Parathyroid adenoma (tissue), 2 donors: Measurements from ENCODE around the gene HNRNPLL.

ENCODE experiments used
- H2AFZ ChIP-seq: fragments of 300-600 bp; sonication (generic); one replicate; pipeline ENCODE4 v1.7.0; 2017; ENCODE audit warnings: antibody characterized with exemption, mild to moderate bottlenecking
- H3K27ac ChIP-seq: fragments of 300-600 bp; sonication (generic); one replicate; pipeline ENCODE4 v1.7.0; 2017
- H3K27me3 ChIP-seq: fragments of 300-600 bp; sonication (generic); one replicate; pipeline ENCODE4 v1.7.0; 2017; ENCODE audit warnings: low read length; ENCODE audit not compliant: control insufficient read depth, insufficient read depth
- H3K36me3 ChIP-seq: fragments of 300-600 bp; sonication (generic); one replicate; pipeline ENCODE4 v1.7.0; 2017; ENCODE audit warnings: low read length; ENCODE audit not compliant: control insufficient read depth, insufficient read depth
- H3K4me1 ChIP-seq: fragments of 300-600 bp; sonication (generic); one replicate; pipeline ENCODE4 v1.7.0; 2017; ENCODE audit warnings: control low read depth
- H3K4me2 ChIP-seq: fragments of 300-600 bp; sonication (generic); one replicate; pipeline ENCODE4 v1.7.0; 2017; ENCODE audit warnings: low read length
- H3K4me3 ChIP-seq: fragments of 300-600 bp; sonication (generic); one replicate; pipeline ENCODE4 v1.7.0; 2017; ENCODE audit warnings: low read depth, low read length
- H3K79me2 ChIP-seq: fragments of 300-600 bp; sonication (generic); one replicate; pipeline ENCODE4 v1.7.0; 2017; ENCODE audit warnings: control low read depth
- H3K9ac ChIP-seq: fragments of 300-600 bp; sonication (generic); one replicate; pipeline ENCODE4 v1.7.0; 2017; ENCODE audit warnings: mild to moderate bottlenecking
- H3K9me3 ChIP-seq: fragments of 300-600 bp; sonication (generic); one replicate; pipeline ENCODE4 v1.7.0; 2017; ENCODE audit warnings: low read length; ENCODE audit not compliant: control insufficient read depth
- TF ChIP-seq, protein P1 (sequence below): fragments of 300-600 bp; sonication (generic); IDR thresholded peaks from one replicate; pipeline ENCODE4 v1.7.0; 2017; ENCODE audit warnings: antibody characterized with exemption, mild to moderate bottlenecking
- donor health status: primary hyperparathyroidism.

Gene HNRNPLL

DNA sequence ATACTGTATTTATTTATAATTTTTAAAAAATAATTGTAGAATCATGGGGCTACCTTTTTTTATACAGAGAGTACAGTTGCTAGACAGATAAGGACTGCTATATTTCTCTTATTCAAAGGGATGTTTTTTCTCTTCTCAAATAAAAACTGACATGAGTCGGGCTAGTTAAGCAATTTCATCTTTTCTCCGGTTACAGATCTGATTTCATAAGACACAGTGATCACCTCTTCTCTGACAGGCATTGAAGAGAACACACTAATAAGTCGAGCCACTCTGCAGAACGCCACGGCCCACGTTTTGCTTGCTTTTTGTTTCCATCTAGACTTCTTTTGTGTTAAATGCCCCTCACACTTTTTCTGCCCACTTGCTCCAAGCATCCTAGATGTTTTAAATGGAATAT is 85.4 kb downstream of the HNRNPLL start:
- H3K4me3 ChIP-seq, result no peak overlapping the region
- H3K9me3 ChIP-seq, result no peaks in the 10 kb centered on the region
- H3K4me1 ChIP-seq, result no peaks in the 10 kb centered on the region
- no peaks in the 10 kb centered on the region for H3K36me3 ChIP-seq
- H3K9ac ChIP-seq, result no peak overlapping the region
- H2AFZ ChIP-seq, result no peak overlapping the region
- no peaks in the 10 kb centered on the region for H3K27me3 ChIP-seq
- no peak overlapping the region for H3K4me2 ChIP-seq
- H3K27ac ChIP-seq, result no peak overlapping the region
- TF ChIP-seq, protein P1, sequence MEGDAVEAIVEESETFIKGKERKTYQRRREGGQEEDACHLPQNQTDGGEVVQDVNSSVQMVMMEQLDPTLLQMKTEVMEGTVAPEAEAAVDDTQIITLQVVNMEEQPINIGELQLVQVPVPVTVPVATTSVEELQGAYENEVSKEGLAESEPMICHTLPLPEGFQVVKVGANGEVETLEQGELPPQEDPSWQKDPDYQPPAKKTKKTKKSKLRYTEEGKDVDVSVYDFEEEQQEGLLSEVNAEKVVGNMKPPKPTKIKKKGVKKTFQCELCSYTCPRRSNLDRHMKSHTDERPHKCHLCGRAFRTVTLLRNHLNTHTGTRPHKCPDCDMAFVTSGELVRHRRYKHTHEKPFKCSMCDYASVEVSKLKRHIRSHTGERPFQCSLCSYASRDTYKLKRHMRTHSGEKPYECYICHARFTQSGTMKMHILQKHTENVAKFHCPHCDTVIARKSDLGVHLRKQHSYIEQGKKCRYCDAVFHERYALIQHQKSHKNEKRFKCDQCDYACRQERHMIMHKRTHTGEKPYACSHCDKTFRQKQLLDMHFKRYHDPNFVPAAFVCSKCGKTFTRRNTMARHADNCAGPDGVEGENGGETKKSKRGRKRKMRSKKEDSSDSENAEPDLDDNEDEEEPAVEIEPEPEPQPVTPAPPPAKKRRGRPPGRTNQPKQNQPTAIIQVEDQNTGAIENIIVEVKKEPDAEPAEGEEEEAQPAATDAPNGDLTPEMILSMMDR, result no peak
- H3K79me2 ChIP-seq, result no peaks in the 10 kb centered on the region

DNA sequence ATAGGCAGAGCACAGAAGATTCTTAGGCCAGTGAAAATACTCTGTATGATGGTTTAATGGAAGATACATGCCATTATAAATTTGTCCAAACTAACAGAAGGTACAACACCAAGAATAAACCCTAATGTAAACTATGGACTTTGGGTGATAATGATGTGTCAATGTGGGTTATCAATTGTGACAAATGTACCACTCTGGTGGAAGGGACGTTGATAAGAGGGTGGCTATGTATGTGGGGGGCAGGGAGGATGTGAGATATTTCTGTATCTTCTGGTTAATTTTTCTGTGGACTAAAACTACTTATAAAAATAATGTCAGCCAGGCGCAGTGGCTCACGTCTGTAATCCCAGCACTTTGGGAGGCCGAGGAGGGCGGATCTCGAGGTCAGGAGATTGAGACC is 86.2 kb downstream of the HNRNPLL start:
- H3K9me3 ChIP-seq, result no peaks in the 10 kb centered on the region
- no peaks in the 10 kb centered on the region for H3K4me1 ChIP-seq
- TF ChIP-seq, protein P1, result no peak
- no peak overlapping the region for H2AFZ ChIP-seq
- no peak overlapping the region for H3K9ac ChIP-seq
- no peak overlapping the region for H3K4me3 ChIP-seq
- H3K4me2 ChIP-seq, result no peak overlapping the region
- H3K79me2 ChIP-seq, result no peaks in the 10 kb centered on the region
- H3K27me3 ChIP-seq, result no peaks in the 10 kb centered on the region
- H3K27ac ChIP-seq, result no peak overlapping the region
- no peaks in the 10 kb centered on the region for H3K36me3 ChIP-seq

DNA sequence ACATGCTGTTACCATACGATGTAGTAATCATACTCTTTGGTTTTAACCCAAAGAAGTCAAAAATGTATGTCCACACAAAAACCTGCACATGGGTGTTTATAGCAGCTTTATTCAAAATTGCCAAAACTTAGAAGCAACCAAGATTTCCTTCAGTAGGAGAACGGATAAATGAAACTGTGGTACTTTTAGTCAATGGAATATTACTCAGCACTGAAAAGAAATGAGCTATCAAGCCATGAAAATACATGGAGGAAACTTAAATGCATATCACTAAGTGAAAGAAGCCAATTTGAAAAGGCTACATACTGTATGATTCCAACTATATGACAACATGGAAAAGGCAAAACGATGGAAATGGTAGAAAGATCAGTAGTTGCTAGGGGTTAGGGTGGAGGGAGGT is 86.6 kb downstream of the HNRNPLL start:
- no peak overlapping the region for H3K4me2 ChIP-seq
- H3K27me3 ChIP-seq, result no peaks in the 10 kb centered on the region
- no peak overlapping the region for H3K9ac ChIP-seq
- no peak overlapping the region for H3K4me3 ChIP-seq
- H3K4me1 ChIP-seq, result no peaks in the 10 kb centered on the region
- no peaks in the 10 kb centered on the region for H3K36me3 ChIP-seq
- no peaks in the 10 kb centered on the region for H3K79me2 ChIP-seq
- no peaks in the 10 kb centered on the region for H3K9me3 ChIP-seq
- no peak overlapping the region for H2AFZ ChIP-seq
- TF ChIP-seq, protein P1, result no peak
- no peak overlapping the region for H3K27ac ChIP-seq

DNA sequence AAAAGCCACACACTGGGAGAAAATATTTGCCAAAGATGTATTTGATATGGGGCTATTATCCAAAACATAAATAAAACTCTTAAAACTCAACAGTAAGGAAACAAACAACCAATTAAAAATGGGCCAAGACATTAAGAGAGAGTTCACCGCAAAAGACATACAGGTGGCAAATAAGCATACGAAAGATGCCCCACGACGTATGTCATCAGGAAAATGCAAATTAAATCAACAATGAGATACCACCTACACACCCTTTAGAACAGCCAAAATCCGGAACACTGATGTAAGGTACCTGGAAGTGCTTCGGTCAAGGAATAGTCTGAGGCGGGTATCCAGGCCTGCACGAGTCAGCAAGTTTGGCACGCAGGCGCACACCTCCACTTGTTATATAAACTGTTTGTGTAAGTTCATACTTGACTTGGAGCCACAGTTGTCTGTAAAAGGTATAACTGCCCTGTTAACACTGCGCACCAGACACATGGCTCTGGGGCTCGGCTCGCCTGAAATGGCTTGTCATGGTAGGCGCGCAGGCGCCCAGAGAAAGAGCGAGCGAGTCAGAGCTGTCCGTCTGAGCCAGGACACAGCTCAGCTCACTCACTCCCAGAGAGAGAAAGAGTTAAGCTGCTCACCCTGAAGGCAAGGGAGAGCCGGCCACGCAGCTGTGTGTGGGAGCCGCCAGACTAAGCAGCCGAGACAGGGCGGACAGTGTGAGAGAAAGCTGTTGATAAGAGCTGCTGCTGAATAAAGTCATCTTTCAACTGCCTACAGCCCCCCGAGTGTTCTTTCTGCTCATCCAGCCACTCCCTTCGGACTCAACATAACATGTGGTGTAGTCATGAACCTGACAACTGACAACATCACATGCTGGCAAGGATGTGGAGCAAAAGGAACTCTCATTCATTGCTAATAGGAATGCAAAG is 87.3 kb downstream of the HNRNPLL start:
- Histone ChIP-seq H3K9ac (no peak overlapping the region), H3K4me1 (no peaks in the 10 kb centered on the region), H3K27me3 (no peaks in the 10 kb centered on the region), H3K4me3 (no peak overlapping the region), H3K36me3 (no peaks in the 10 kb centered on the region), H3K79me2 (no peaks in the 10 kb centered on the region), H3K9me3 (no peaks in the 10 kb centered on the region), H3K27ac (no peak overlapping the region), H2AFZ (peak overlapping the region; percentile 20), H3K4me2 (no peak overlapping the region)
- TF ChIP-seq, protein P1, result no peak
